OCI-LY3 (cell line): ENCODE data around the gene LRP1B.

Source experiments
- CTCF ChIP-seq: fragments of 200-600, 300-600 bp; sonication (generic); IDR thresholded peaks from 2 replicates; pipeline ENCODE4 v1.5.1; 2014; ENCODE audit warnings: antibody characterized with exemption, low read length, low read depth
- EZH2phosphoT487 ChIP-seq: fragments of 200-600 bp; shearing (Covaris generic); IDR thresholded peaks from 2 replicates; pipeline ENCODE4 v1.6.1; 2018; ENCODE audit warnings: antibody characterized with exemption, mixed run types, low read depth

GRCh38 chr2:140648393-140648792 lies 1482.4 kb downstream of the LRP1B start:
- TF ChIP-seq CTCF (no peak), EZH2phosphoT487 (no peak)
